ENCODE results near the gene AARSD1. TPM values are rescaled to one million over a fixed set of nuclear protein-coding genes. Genes with fewer than 3 reads are reported as not detected.
"Not testable (repeated sequence)": the region's sequence is repeated elsewhere in the genome, so short reads cannot be mapped to it uniquely, and the experiment has no call there.

The AARSD1 gene
- total and polyA plus RNA-seq, 2 experiments from 2014 or later = 25.7 to 74.4 TPM

- Mint-ChIP-seq H3K4me3 (no peak overlapping the region), H3K9me3 (no peaks in the 10 kb centered on the region), H3K27me3 (ENCODE audit: insufficient read depth, low read depth, poor library complexity) (no peaks in the 10 kb centered on the region), H3K27ac (no peak overlapping the region), H3K36me3 (ENCODE audit: low read depth) (no peaks in the 10 kb centered on the region), H3K4me1 (peaks cover 19% of the 10 kb centered on the region)
- Histone ChIP-seq H2AFZ (peak overlapping the region; percentile 30; the same call in 1 of the 2 replicates), H3K79me2 (replicated peaks; ENCODE audit: insufficient read depth) (no peaks in the 10 kb centered on the region), H3K36me3 (ENCODE audit: insufficient read depth) (no peaks in the 10 kb centered on the region), H3K27me3 (ENCODE audit: insufficient read depth) (no peaks in the 10 kb centered on the region), H3K9me2 (ENCODE audit: insufficient read depth) (no peaks in the 10 kb centered on the region), H3F3A (replicated peaks; ENCODE audit: low read depth) (no peaks in the 10 kb centered on the region), H3K4me2 (peak overlapping the region; percentile 35; the same call in 1 of the 2 replicates), H4K20me1 (replicated peaks; ENCODE audit: insufficient read depth) (no peaks in the 10 kb centered on the region), H3K27ac (ENCODE audit: low read depth) (0 out of 2 replicates have a peak overlapping the region, but pooled peaks have one; percentile 3), H3K4me1 (ENCODE audit: insufficient read depth) (peaks cover 14% of the 10 kb centered on the region; the same call in 1 of the 2 replicates), H3K4me3 (no peak overlapping the region)
- ATAC-seq = no peak
- no peak for TF ChIP-seq ZNF331 (CRISPR knock-in tag; IDR thresholded peaks at IDR 0.05; ENCODE audit: low read depth)
- TF ChIP-seq NANOG (IDR thresholded peaks at IDR 0.05; ENCODE audit: borderline replicate concordance) = 0 out of 2 replicates have a peak, but pooled peaks have one; percentile 7
- DNase-seq (ENCODE audit: low spot score) = no peak
These were observed 43.3 kb downstream of the AARSD1 start for GRCh38 chr17:42920922-42921321.

- Histone ChIP-seq H3K27ac (ENCODE audit: low read depth) (no peak overlapping the region), H3F3A (replicated peaks; ENCODE audit: low read depth) (no peaks in the 10 kb centered on the region), H3K4me2 (no peak overlapping the region), H3K27me3 (ENCODE audit: insufficient read depth) (no peaks in the 10 kb centered on the region), H3K4me3 (no peak overlapping the region), H3K36me3 (ENCODE audit: insufficient read depth) (no peaks in the 10 kb centered on the region), H3K9me2 (ENCODE audit: insufficient read depth) (no peaks in the 10 kb centered on the region), H2AFZ (peak overlapping the region; percentile 40), H4K20me1 (replicated peaks; ENCODE audit: insufficient read depth) (no peaks in the 10 kb centered on the region), H3K4me1 (ENCODE audit: insufficient read depth) (peaks cover 14% of the 10 kb centered on the region; the same call in 1 of the 2 replicates), H3K79me2 (replicated peaks; ENCODE audit: insufficient read depth) (no peaks in the 10 kb centered on the region)
- Mint-ChIP-seq H3K4me1 (peaks cover 19% of the 10 kb centered on the region), H3K27me3 (ENCODE audit: insufficient read depth, low read depth, poor library complexity) (no peaks in the 10 kb centered on the region), H3K27ac (no peak overlapping the region), H3K36me3 (ENCODE audit: low read depth) (no peaks in the 10 kb centered on the region), H3K4me3 (no peak overlapping the region), H3K9me3 (no peaks in the 10 kb centered on the region)
- DNase-seq (ENCODE audit: low spot score) = no peak
- TF ChIP-seq ZNF114 (CRISPR knock-in tag; IDR thresholded peaks at IDR 0.05) (no peak), STAT1 (IDR thresholded peaks at IDR 0.05; ENCODE audit: unreplicated experiment) (no peak), NANOG (IDR thresholded peaks at IDR 0.05; ENCODE audit: borderline replicate concordance) (no peak), REST (IDR thresholded peaks at IDR 0.05; ENCODE audit: unreplicated experiment) (no peak)
- peak; percentile 40; the same call in 2 of the 3 replicates for ATAC-seq
These were observed 44.0 kb downstream of the AARSD1 start for GRCh38 chr17:42920106-42920900.

GRCh38 chr17:42919522-42920077, 44.7 kb downstream of the AARSD1 start:
- H3F3A ChIP-seq (replicated peaks; ENCODE audit: low read depth); H3K36me3 ChIP-seq (ENCODE audit: insufficient read depth); H3K9me2 ChIP-seq (ENCODE audit: insufficient read depth); H3K79me2 ChIP-seq (replicated peaks; ENCODE audit: insufficient read depth); H3K27ac Mint-ChIP-seq; H3K27me3 ChIP-seq (ENCODE audit: insufficient read depth); H3K36me3 Mint-ChIP-seq (ENCODE audit: low read depth); H4K20me1 ChIP-seq (replicated peaks; ENCODE audit: insufficient read depth); H3K4me3 Mint-ChIP-seq; H3K4me2 ChIP-seq; H3K27ac ChIP-seq (ENCODE audit: low read depth); DNase-seq (ENCODE audit: low spot score); ATAC-seq; H3K4me3 ChIP-seq; H3K9me3 Mint-ChIP-seq; H3K27me3 Mint-ChIP-seq (ENCODE audit: insufficient read depth, low read depth, poor library complexity): not testable (repeated sequence)
- Histone ChIP-seq H3K4me1 (ENCODE audit: insufficient read depth) (peaks cover 14% of the 10 kb centered on the region; the same call in 1 of the 2 replicates), H2AFZ (peak overlapping the region; percentile 72)
- H3K4me1 Mint-ChIP-seq = peaks cover 14% of the 10 kb centered on the region

Data from GM23338 (cell line).